ENCODE data around the gene SLC8A1. TPM values are rescaled to one million over a fixed set of nuclear protein-coding genes. Genes with fewer than 3 reads are reported as not detected.

SLC8A1 gene
- total RNA-seq, 2 donors from 2014 or later = 4.7 to 6.3 TPM

DNA sequence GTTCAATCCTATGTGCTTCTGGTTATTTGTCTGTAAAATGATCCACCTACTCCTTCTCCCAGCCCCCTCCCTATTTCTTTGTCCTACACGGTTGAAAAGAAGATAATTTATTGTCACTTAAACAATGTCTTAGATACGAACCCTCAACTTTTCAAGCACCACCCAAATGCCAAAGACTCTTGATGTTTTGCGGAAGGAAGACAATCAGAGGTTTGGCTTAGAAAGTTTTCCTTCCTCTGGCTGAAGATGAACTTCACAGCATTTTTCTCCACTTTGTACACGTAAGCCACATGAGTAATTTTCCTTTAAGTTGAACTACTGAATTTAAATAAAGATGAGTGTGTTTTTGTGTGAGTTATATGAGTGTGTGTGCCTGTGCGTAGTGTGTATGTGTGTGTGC, 25.5 kb upstream of the SLC8A1 start:
- Mint-ChIP-seq H3K27ac (no peak overlapping the region), H3K4me3 (no peak overlapping the region), H3K27me3 (ENCODE audit: insufficient read depth) (no peaks in the 10 kb centered on the region), H3K36me3 (ENCODE audit: low read depth) (no peaks in the 10 kb centered on the region), H3K9me3 (peaks cover under 1% of the 10 kb centered on the region), H3K4me1 (no peaks in the 10 kb centered on the region)
- WGBS, 2 experiments (ENCODE audit: insufficient coverage in 1 of 2, insufficient read length in 1 of 2) = 93 to 100% methylated on average over 3 to 5 of the region's 5 CpGs
- no peaks in the 10 kb centered on the region for H3K9me3 ChIP-seq (ENCODE audit: control insufficient read depth, low read length)
- no peak overlapping the region for H3K9ac ChIP-seq (ENCODE audit: extremely low read depth, low read length, poor library complexity, severe bottlenecking)
- H3K27me3 ChIP-seq (ENCODE audit: control insufficient read depth, insufficient read depth, low read length, poor library complexity, severe bottlenecking) = no peaks in the 10 kb centered on the region
- H3K4me3 ChIP-seq (ENCODE audit: low read length) = no peak overlapping the region
- no peak overlapping the region for H3K27ac ChIP-seq (ENCODE audit: low read depth, low read length)
- no peaks in the 10 kb centered on the region for H3K4me1 ChIP-seq (ENCODE audit: control insufficient read depth, insufficient read depth, low read length)
- TF ChIP-seq, protein P1, sequence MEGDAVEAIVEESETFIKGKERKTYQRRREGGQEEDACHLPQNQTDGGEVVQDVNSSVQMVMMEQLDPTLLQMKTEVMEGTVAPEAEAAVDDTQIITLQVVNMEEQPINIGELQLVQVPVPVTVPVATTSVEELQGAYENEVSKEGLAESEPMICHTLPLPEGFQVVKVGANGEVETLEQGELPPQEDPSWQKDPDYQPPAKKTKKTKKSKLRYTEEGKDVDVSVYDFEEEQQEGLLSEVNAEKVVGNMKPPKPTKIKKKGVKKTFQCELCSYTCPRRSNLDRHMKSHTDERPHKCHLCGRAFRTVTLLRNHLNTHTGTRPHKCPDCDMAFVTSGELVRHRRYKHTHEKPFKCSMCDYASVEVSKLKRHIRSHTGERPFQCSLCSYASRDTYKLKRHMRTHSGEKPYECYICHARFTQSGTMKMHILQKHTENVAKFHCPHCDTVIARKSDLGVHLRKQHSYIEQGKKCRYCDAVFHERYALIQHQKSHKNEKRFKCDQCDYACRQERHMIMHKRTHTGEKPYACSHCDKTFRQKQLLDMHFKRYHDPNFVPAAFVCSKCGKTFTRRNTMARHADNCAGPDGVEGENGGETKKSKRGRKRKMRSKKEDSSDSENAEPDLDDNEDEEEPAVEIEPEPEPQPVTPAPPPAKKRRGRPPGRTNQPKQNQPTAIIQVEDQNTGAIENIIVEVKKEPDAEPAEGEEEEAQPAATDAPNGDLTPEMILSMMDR (conservative IDR thresholded peaks at IDR 0.05) = no peak
- DNase-seq = no peak
- no peaks in the 10 kb centered on the region for H3K36me3 ChIP-seq (ENCODE audit: control insufficient read depth, insufficient read depth, low read length)

DNA sequence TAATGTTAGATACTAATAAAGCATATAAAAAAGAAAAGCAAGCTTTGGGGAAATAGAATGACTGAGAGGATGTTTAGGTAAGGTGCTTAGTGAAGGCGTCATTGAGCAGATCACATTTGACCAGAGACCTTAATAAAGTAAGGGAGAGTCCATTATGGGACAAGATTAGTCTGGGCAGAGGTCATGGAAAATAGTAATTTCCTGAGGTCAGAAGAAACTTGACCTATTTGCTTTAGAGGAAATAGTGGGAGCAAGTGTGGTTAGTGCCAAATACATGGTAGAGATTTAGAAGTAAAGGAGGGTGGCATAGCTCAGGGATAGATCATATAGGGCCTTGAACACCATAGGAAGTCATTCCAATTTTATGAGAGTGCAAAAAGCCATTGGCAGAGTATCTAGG, 24.5 kb upstream of the SLC8A1 start:
- no peaks in the 10 kb centered on the region for H3K4me1 Mint-ChIP-seq
- no peaks in the 10 kb centered on the region for H3K4me1 ChIP-seq (ENCODE audit: control insufficient read depth, insufficient read depth, low read length)
- no peaks in the 10 kb centered on the region for H3K36me3 Mint-ChIP-seq (ENCODE audit: low read depth)
- no peak for DNase-seq
- 92 to 100% methylated on average over 1 of the region's 1 CpG for WGBS, 2 experiments (ENCODE audit: insufficient coverage in 1 of 2, insufficient read length in 1 of 2)
- H3K9ac ChIP-seq (ENCODE audit: extremely low read depth, low read length, poor library complexity, severe bottlenecking) = no peak overlapping the region
- H3K36me3 ChIP-seq (ENCODE audit: control insufficient read depth, insufficient read depth, low read length) = no peaks in the 10 kb centered on the region
- no peak overlapping the region for H3K4me3 ChIP-seq (ENCODE audit: low read length)
- H3K27ac Mint-ChIP-seq = no peak overlapping the region
- no peak overlapping the region for H3K4me3 Mint-ChIP-seq
- H3K27me3 ChIP-seq (ENCODE audit: control insufficient read depth, insufficient read depth, low read length, poor library complexity, severe bottlenecking) = no peaks in the 10 kb centered on the region
- no peaks in the 10 kb centered on the region for H3K27me3 Mint-ChIP-seq (ENCODE audit: insufficient read depth)
- TF ChIP-seq, protein P1 (conservative IDR thresholded peaks at IDR 0.05) = no peak
- H3K9me3 Mint-ChIP-seq = no peaks in the 10 kb centered on the region
- H3K9me3 ChIP-seq (ENCODE audit: control insufficient read depth, low read length) = no peaks in the 10 kb centered on the region
- no peak overlapping the region for H3K27ac ChIP-seq (ENCODE audit: low read depth, low read length)

DNA sequence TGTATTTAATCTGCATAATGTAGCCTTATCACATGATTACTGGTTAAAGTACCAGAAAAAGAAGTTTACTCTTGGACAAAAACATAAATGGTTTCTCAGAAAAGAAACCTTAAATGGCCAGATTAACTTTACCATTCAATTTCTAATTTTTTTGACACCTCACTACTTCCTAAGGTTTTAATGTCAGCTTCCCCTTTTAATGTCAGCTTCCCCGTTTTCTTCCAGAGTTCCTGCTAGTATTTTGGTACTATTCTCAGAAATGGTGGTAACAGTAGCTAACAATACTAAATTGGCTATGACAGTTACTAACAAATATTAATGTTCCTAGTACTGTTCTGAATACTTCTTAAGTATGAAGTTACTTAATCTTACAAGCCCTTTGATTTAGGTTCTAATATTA, 22.4 kb upstream of the SLC8A1 start:
- no peaks in the 10 kb centered on the region for H3K9me3 Mint-ChIP-seq
- TF ChIP-seq, protein P1 (conservative IDR thresholded peaks at IDR 0.05) = no peak
- 75% methylated on average over 1 of the region's 1 CpG; no CpG with 5 or more reads in 1 of the 2 experiments for WGBS, 2 experiments (ENCODE audit: insufficient coverage in 1 of 2, insufficient read length in 1 of 2)

More for the DNA sequence above, 22.4 kb upstream of the SLC8A1 start:
- Histone ChIP-seq H3K4me1 (ENCODE audit: control insufficient read depth, insufficient read depth, low read length) (no peaks in the 10 kb centered on the region), H3K9ac (ENCODE audit: extremely low read depth, low read length, poor library complexity, severe bottlenecking) (no peak overlapping the region), H3K27me3 (ENCODE audit: control insufficient read depth, insufficient read depth, low read length, poor library complexity, severe bottlenecking) (no peaks in the 10 kb centered on the region), H3K27ac (ENCODE audit: low read depth, low read length) (no peak overlapping the region), H3K9me3 (ENCODE audit: control insufficient read depth, low read length) (no peaks in the 10 kb centered on the region), H3K36me3 (ENCODE audit: control insufficient read depth, insufficient read depth, low read length) (no peaks in the 10 kb centered on the region), H3K4me3 (ENCODE audit: low read length) (no peak overlapping the region)
- DNase-seq = no peak
- Mint-ChIP-seq H3K27ac (no peak overlapping the region), H3K4me1 (no peaks in the 10 kb centered on the region), H3K36me3 (ENCODE audit: low read depth) (no peaks in the 10 kb centered on the region), H3K4me3 (no peak overlapping the region), H3K27me3 (ENCODE audit: insufficient read depth) (no peaks in the 10 kb centered on the region)
